Ishikawa (cell line): ENCODE measurements around the gene CD300LF.

Experiments
- CEBPB ChIP-seq: IDR thresholded peaks from 2 replicates; pipeline ENCODE4 v1.6.1; 2012
- CREB1 ChIP-seq: IDR thresholded peaks from 2 replicates; pipeline ENCODE4 v1.6.1; 2012; ENCODE audit warnings: low read depth
- EGR1 ChIP-seq: IDR thresholded peaks from 2 replicates; pipeline ENCODE4 v1.6.1; 2012
- EP300 ChIP-seq: IDR thresholded peaks from 2 replicates; pipeline ENCODE4 v1.6.1; 2012; ENCODE audit warnings: borderline replicate concordance
- FOXM1 ChIP-seq: IDR thresholded peaks from 2 replicates; pipeline ENCODE4 v1.6.1; 2012; ENCODE audit warnings: low read depth, borderline replicate concordance
- MAX ChIP-seq: IDR thresholded peaks from 2 replicates; pipeline ENCODE4 v1.6.1; 2012
- NFIC ChIP-seq: IDR thresholded peaks from 2 replicates; pipeline ENCODE4 v1.6.1; 2012
- RAD21 ChIP-seq: IDR thresholded peaks from 2 replicates; pipeline ENCODE4 v1.6.1; 2012; ENCODE audit warnings: low read depth
- TAF1 ChIP-seq: IDR thresholded peaks from 2 replicates; pipeline ENCODE4 v1.6.1; 2012; ENCODE audit warnings: low read depth, mild to moderate bottlenecking
- TCF12 ChIP-seq: IDR thresholded peaks from 2 replicates; pipeline ENCODE4 v1.6.1; 2012; ENCODE audit warnings: low read depth
- TEAD4 ChIP-seq: IDR thresholded peaks from 2 replicates; pipeline ENCODE4 v1.6.1; 2012
- YY1 ChIP-seq: IDR thresholded peaks from 2 replicates; pipeline ENCODE4 v1.6.1; 2012; ENCODE audit warnings: low read depth
- ZBTB7A ChIP-seq: IDR thresholded peaks from 2 replicates; pipeline ENCODE4 v1.6.1; 2012; ENCODE audit warnings: low read depth
- TF ChIP-seq, protein P1 (sequence below): IDR thresholded peaks from 2 replicates; pipeline ENCODE4 v1.6.1; 2012; ENCODE audit warnings: low read depth, mild to moderate bottlenecking
- TF ChIP-seq, protein P2 (sequence below): IDR thresholded peaks from 2 replicates; pipeline ENCODE4 v1.6.1; 2012

CD300LF gene

GRCh38 chr17:74712756-74713155 is at the start of gene CD300LF:
TSS of gene CD300LF (minus strand) at chr17:74712923. CDS start at chr17:74712866, 57 bp downstream.
- TF ChIP-seq CEBPB (no peak), CREB1 (no peak)
- TF ChIP-seq, protein P1, sequence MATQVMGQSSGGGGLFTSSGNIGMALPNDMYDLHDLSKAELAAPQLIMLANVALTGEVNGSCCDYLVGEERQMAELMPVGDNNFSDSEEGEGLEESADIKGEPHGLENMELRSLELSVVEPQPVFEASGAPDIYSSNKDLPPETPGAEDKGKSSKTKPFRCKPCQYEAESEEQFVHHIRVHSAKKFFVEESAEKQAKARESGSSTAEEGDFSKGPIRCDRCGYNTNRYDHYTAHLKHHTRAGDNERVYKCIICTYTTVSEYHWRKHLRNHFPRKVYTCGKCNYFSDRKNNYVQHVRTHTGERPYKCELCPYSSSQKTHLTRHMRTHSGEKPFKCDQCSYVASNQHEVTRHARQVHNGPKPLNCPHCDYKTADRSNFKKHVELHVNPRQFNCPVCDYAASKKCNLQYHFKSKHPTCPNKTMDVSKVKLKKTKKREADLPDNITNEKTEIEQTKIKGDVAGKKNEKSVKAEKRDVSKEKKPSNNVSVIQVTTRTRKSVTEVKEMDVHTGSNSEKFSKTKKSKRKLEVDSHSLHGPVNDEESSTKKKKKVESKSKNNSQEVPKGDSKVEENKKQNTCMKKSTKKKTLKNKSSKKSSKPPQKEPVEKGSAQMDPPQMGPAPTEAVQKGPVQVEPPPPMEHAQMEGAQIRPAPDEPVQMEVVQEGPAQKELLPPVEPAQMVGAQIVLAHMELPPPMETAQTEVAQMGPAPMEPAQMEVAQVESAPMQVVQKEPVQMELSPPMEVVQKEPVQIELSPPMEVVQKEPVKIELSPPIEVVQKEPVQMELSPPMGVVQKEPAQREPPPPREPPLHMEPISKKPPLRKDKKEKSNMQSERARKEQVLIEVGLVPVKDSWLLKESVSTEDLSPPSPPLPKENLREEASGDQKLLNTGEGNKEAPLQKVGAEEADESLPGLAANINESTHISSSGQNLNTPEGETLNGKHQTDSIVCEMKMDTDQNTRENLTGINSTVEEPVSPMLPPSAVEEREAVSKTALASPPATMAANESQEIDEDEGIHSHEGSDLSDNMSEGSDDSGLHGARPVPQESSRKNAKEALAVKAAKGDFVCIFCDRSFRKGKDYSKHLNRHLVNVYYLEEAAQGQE: no peak

DNA sequence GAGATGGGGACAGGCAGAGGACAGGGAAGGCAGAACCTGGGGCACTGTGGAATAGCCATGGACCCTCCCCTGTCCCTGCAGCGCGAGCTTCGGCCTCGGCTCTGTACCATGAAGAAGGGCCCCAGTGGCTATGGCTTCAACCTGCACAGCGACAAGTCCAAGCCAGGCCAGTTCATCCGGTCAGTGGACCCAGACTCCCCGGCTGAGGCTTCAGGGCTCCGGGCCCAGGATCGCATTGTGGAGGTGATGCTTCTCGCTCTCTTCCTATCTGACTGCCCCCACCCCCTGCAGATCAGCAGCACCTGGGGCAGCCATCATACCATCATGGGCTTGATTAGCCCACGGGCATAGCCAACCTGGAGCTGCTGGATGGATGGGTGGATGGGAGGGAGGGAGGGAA is 49.2 kb upstream of the CD300LF start:
- TF ChIP-seq YY1: no peak
- TF ChIP-seq EP300: no peak
- no peak for TF ChIP-seq NFIC
- TF ChIP-seq TCF12: no peak
- TF ChIP-seq EGR1: no peak
- TF ChIP-seq, protein P1: no peak
- TF ChIP-seq FOXM1: no peak
- TF ChIP-seq TAF1: no peak
- TF ChIP-seq TEAD4: no peak
- TF ChIP-seq, protein P2, sequence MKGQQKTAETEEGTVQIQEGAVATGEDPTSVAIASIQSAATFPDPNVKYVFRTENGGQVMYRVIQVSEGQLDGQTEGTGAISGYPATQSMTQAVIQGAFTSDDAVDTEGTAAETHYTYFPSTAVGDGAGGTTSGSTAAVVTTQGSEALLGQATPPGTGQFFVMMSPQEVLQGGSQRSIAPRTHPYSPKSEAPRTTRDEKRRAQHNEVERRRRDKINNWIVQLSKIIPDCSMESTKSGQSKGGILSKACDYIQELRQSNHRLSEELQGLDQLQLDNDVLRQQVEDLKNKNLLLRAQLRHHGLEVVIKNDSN: no peak
- no peak for TF ChIP-seq RAD21
- TF ChIP-seq MAX: no peak
- TF ChIP-seq CREB1: no peak
- no peak for TF ChIP-seq CEBPB
- no peak for TF ChIP-seq ZBTB7A

DNA sequence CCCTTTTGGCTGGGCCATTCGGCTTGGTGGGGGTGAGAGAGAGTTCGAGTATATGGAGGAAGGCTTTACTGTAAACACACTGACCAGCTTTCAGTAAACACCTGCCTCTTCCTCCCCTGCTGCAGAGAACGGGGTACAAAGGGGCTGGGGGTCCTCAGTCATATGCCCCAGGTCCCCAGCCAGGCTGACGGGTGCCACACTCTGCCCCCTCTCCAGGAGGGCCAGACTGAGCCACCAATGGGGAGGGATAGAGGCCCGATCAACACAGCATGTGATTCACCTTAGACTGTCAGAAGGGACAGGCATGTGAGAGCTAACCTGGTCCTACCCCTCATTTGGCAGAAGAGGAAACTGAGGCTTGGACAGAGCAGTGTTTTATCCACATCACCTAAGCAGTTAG is 48.7 kb upstream of the CD300LF start:
- TF ChIP-seq EP300 (no peak), TEAD4 (no peak), YY1 (no peak), TAF1 (no peak), EGR1 (no peak), NFIC (no peak), RAD21 (no peak)
- TF ChIP-seq, protein P2: no peak

- no peak for TF ChIP-seq CEBPB
- no peak; the same call in 1 of the 2 replicates for TF ChIP-seq FOXM1
- TF ChIP-seq TEAD4: no peak
- TF ChIP-seq RAD21: no peak
- no peak for TF ChIP-seq CREB1
- TF ChIP-seq, protein P2: no peak
- TF ChIP-seq NFIC: peak; percentile 66
- no peak for TF ChIP-seq YY1
- TF ChIP-seq ZBTB7A: no peak
- no peak for TF ChIP-seq TAF1
- TF ChIP-seq EGR1: no peak
- TF ChIP-seq EP300: peak; percentile 25; the same call in 1 of the 2 replicates
- TF ChIP-seq, protein P1: peak; percentile 63
- no peak for TF ChIP-seq MAX
- TF ChIP-seq TCF12: no peak
Measured at GRCh38 chr17:74760404-74761105, 47.8 kb upstream of the CD300LF start.
